GM23338 (cell line): ENCODE results near the gene PAX3. TPM values are rescaled to one million over a fixed set of nuclear protein-coding genes. Genes with fewer than 3 reads are reported as not detected.

Experiments used
- ATAC-seq: fragments of 200-7000 bp; cut with Tn5 transposase; 3 replicates; pipeline ENCODE4 v1.9.1; 2020
- DNase-seq: peaks from one replicate; pipeline ENCODE4 v3.0.0-alpha.2; 2015; ENCODE audit warnings: low spot score
- H2AFZ ChIP-seq: fragments of 200-600 bp; sonication (generic); 2 replicates; pipeline ENCODE4 v1.8.0; 2016; ENCODE audit warnings: antibody characterized with exemption, mild to moderate bottlenecking, moderate library complexity
- H3F3A ChIP-seq: fragments of 200-600 bp; sonication (generic); replicated peaks from 2 replicates; pipeline ENCODE4 v1.8.0; 2017; ENCODE audit warnings: antibody characterized with exemption, mixed run types, low read depth
- H3K27ac ChIP-seq: fragments of 200-600 bp; sonication (generic); 2 replicates; pipeline ENCODE4 v1.6.1; 2016; ENCODE audit warnings: low read depth
- H3K27me3 ChIP-seq: fragments of 200-600 bp; sonication (generic); 2 replicates; pipeline ENCODE4 v1.8.0; 2016; ENCODE audit warnings: mild to moderate bottlenecking, mixed run types, moderate library complexity; ENCODE audit not compliant: insufficient read depth
- H3K36me3 ChIP-seq: fragments of 200-600 bp; sonication (generic); 2 replicates; pipeline ENCODE4 v1.8.0; 2016; ENCODE audit warnings: mild to moderate bottlenecking; ENCODE audit not compliant: insufficient read depth
- H3K4me1 ChIP-seq: fragments of 200-600 bp; sonication (generic); 2 replicates; pipeline ENCODE4 v1.8.0; 2016; ENCODE audit warnings: mild to moderate bottlenecking, moderate library complexity; ENCODE audit not compliant: insufficient read depth
- H3K4me2 ChIP-seq: fragments of 200-600 bp; sonication (generic); 2 replicates; pipeline ENCODE4 v1.7.1; 2017; ENCODE audit warnings: mixed run types
- H3K4me3 ChIP-seq: fragments of 200-600 bp; sonication (generic); 2 replicates; pipeline ENCODE4 v1.6.1; 2016; ENCODE audit warnings: mixed run types
- H3K79me2 ChIP-seq: fragments of 200-600 bp; sonication (generic); replicated peaks from 2 replicates; pipeline ENCODE4 v1.8.0; 2017; ENCODE audit warnings: mild to moderate bottlenecking; ENCODE audit not compliant: insufficient read depth
- H3K9me2 ChIP-seq: fragments of 200-600 bp; sonication (generic); 2 replicates; pipeline ENCODE4 v1.8.0; 2017; ENCODE audit not compliant: insufficient read depth
- H4K20me1 ChIP-seq: fragments of 200-600 bp; sonication (generic); replicated peaks from 2 replicates; pipeline ENCODE4 v1.8.0; 2017; ENCODE audit warnings: mild to moderate bottlenecking; ENCODE audit not compliant: insufficient read depth
- H3K27ac Mint-ChIP-seq: 2 replicates; pipeline ENCODE4 v1.8.0; 2020; ENCODE audit warnings: inconsistent platforms, mild to moderate bottlenecking, moderate library complexity, mixed read lengths
- H3K27me3 Mint-ChIP-seq: 3 replicates; pipeline ENCODE4 v1.8.0; 2022; ENCODE audit warnings: low read depth, mild to moderate bottlenecking, moderate library complexity, mixed read lengths, inconsistent platforms; ENCODE audit not compliant: insufficient read depth, poor library complexity
- H3K36me3 Mint-ChIP-seq: 3 replicates; pipeline ENCODE4 v1.8.0; 2021; ENCODE audit warnings: low read depth, mild to moderate bottlenecking, inconsistent platforms, moderate library complexity, mixed read lengths
- H3K4me1 Mint-ChIP-seq: 3 replicates; pipeline ENCODE4 v1.8.0; 2020; ENCODE audit warnings: mild to moderate bottlenecking, inconsistent platforms, mixed read lengths
- H3K4me3 Mint-ChIP-seq: 3 replicates; pipeline ENCODE4 v1.8.0; 2021; ENCODE audit warnings: moderate library complexity, mild to moderate bottlenecking, inconsistent platforms, mixed read lengths
- H3K9me3 Mint-ChIP-seq: 3 replicates; pipeline ENCODE4 v1.8.0; 2020; ENCODE audit warnings: moderate library complexity, mild to moderate bottlenecking, inconsistent platforms, mixed read lengths
- CTCF ChIP-seq, 2 experiments: fragments of 200-600 bp in 1 of 2; sonication (generic) in 1 of 2; conservative IDR thresholded peaks; 2 replicates each; pipeline versions ENCODE4 v1.5.1 to v1.6.1; 2016 to 2017; ENCODE audit warnings: antibody characterized with exemption in 2 of 2, low read depth in 2 of 2, mild to moderate bottlenecking in 2 of 2, moderate library complexity in 1 of 2
- ETS1 ChIP-seq: IDR thresholded peaks from 2 replicates; pipeline ENCODE4 v1.6.1; 2016; ENCODE audit warnings: antibody characterized with exemption
- EZH2phosphoT487 ChIP-seq: fragments of 200-600 bp; sonication (generic); IDR thresholded peaks from one replicate; pipeline ENCODE4 v1.8.1; 2018; ENCODE audit warnings: antibody characterized with exemption; ENCODE audit not compliant: unreplicated experiment
- JUNB ChIP-seq: IDR thresholded peaks from one replicate; pipeline ENCODE4 v1.6.1; 2016; ENCODE audit warnings: antibody characterized with exemption; ENCODE audit not compliant: unreplicated experiment
- NANOG ChIP-seq: IDR thresholded peaks from 2 replicates; pipeline ENCODE4 v1.6.1; 2016; ENCODE audit warnings: antibody characterized with exemption, borderline replicate concordance
- POLR2AphosphoS5 ChIP-seq: IDR thresholded peaks from 2 replicates; pipeline ENCODE4 v1.6.1; 2016; ENCODE audit warnings: antibody characterized with exemption, low read depth
- STAT1 ChIP-seq: IDR thresholded peaks from one replicate; pipeline ENCODE4 v1.6.1; 2016; ENCODE audit warnings: antibody characterized with exemption; ENCODE audit not compliant: unreplicated experiment
- ZNF114 ChIP-seq: fragments of 250-450 bp; sonication (Bioruptor Pico); IDR thresholded peaks from 2 replicates; pipeline ENCODE4 v1.5.0; 2020; ENCODE audit warnings: mild to moderate bottlenecking, moderate library complexity
- ZNF331 ChIP-seq: fragments of 250-450 bp; sonication (Bioruptor Pico); IDR thresholded peaks from 2 replicates; pipeline ENCODE4 v1.5.0; 2020; ENCODE audit warnings: low read depth, mild to moderate bottlenecking, moderate library complexity
- ZNF462 ChIP-seq: fragments of 250-450 bp; sonication (Bioruptor Pico); IDR thresholded peaks from 2 replicates; pipeline ENCODE4 v1.5.0; 2020; ENCODE audit warnings: mild to moderate bottlenecking, moderate library complexity
- polyA plus RNA-seq: library from polyadenylated mRNA; unstranded; fragments of >200 nt; fragmentation: Nextera tagmentation; extraction: Ambion mirVana; gene quantifications from 2 replicates; pipeline ENCODE4 v1.2.1, GENCODE V29; 2016
- total RNA-seq: library from RNA; depleted of rRNA; stranded (reverse); fragments of >200 nt; shearing (Covaris generic); gene quantifications from 2 replicates; pipeline ENCODE4 v1.2.3, GENCODE V29; 2014

Gene PAX3
- total and polyA plus RNA-seq, 2 experiments from 2014 or later = not detected

GRCh38 chr2:222208010-222208690, 90.6 kb downstream of the PAX3 start:
- ATAC-seq (no peak; the same call in 2 of the 3 replicates), DNase-seq (no peak)
- H3K27ac Mint-ChIP-seq = no peak overlapping the region
- Histone ChIP-seq H3K9me2 (peaks cover 3% of the 10 kb centered on the region; the same call in 1 of the 2 replicates), H3K4me1 (0 out of 2 replicates have a peak, but pooled peaks cover 3% of the 10 kb centered on the region), H3K4me2 (no peak overlapping the region), H3K27ac (no peak overlapping the region), H2AFZ (no peak overlapping the region), H3K27me3 (no peaks in the 10 kb centered on the region), H3K36me3 (no peaks in the 10 kb centered on the region), H4K20me1 (no peaks in the 10 kb centered on the region), H3K79me2 (no peaks in the 10 kb centered on the region), H3F3A (no peaks in the 10 kb centered on the region), H3K4me3 (no peak overlapping the region)
- no peaks in the 10 kb centered on the region for H3K36me3 Mint-ChIP-seq
- peaks cover 30% of the 10 kb centered on the region for H3K4me1 Mint-ChIP-seq
- no peaks in the 10 kb centered on the region for H3K9me3 Mint-ChIP-seq
- no peak overlapping the region for H3K4me3 Mint-ChIP-seq
- H3K27me3 Mint-ChIP-seq = no peaks in the 10 kb centered on the region
- TF ChIP-seq JUNB = no peak
- no peak for TF ChIP-seq ZNF462 (CRISPR knock-in tag)
- TF ChIP-seq NANOG = no peak
- TF ChIP-seq CTCF (conservative IDR thresholded peaks at IDR 0.05; ENCODE audit: low read depth in 2 of 2) = no peak
- no peak for TF ChIP-seq STAT1
- TF ChIP-seq POLR2AphosphoS5 = no peak
- no peak for TF ChIP-seq EZH2phosphoT487
- TF ChIP-seq ZNF114 (CRISPR knock-in tag) = no peak
- no peak for TF ChIP-seq ETS1
- TF ChIP-seq ZNF331 (CRISPR knock-in tag) = no peak
